ENCODE measurements around the gene SLC39A8.
A peak's percentile ranks its signal among the peaks of the same experiment; 100 is the strongest.

SLC39A8 gene

GRCh38 chr4:102268355-102268754, 76.9 kb downstream of the SLC39A8 start:
- no peak overlapping the region for H2AFZ ChIP-seq (ENCODE audit: insufficient read depth, low read length, poor library complexity)
- no peak overlapping the region for H3K4me3 ChIP-seq (ENCODE audit: low read depth, low read length)
- no peaks in the 10 kb centered on the region for H3K9me3 ChIP-seq (ENCODE audit: insufficient read depth, low read depth, low read length)
- H3K27ac ChIP-seq (ENCODE audit: low read depth, low read length), result no peak overlapping the region
- H3K4me1 ChIP-seq (ENCODE audit: control insufficient read depth in 1 of 2, insufficient read depth in 2 of 2, low read length in 2 of 2), result no peaks in the 10 kb centered on the region
- no peaks in the 10 kb centered on the region for H3K79me1 ChIP-seq (ENCODE audit: low read length)
- no peak overlapping the region for H4K91ac ChIP-seq (ENCODE audit: low read depth, low read length)
- H2BK120ac ChIP-seq (ENCODE audit: insufficient read depth, low read length, poor library complexity), result no peak overlapping the region
- no peak overlapping the region for H3K23ac ChIP-seq (ENCODE audit: low read length)
- no peak overlapping the region for H2BK5ac ChIP-seq (ENCODE audit: low read depth, low read length, poor library complexity)
- DNase-seq, result no peak
- no peak overlapping the region for H3K4ac ChIP-seq (ENCODE audit: low read depth, low read length)
- no peak overlapping the region for H3K14ac ChIP-seq (ENCODE audit: low read length)
- H3K4me2 ChIP-seq (ENCODE audit: low read length), result no peak overlapping the region
- no peak overlapping the region for H4K8ac ChIP-seq (ENCODE audit: low read depth, low read length)
- no peak overlapping the region for H2BK12ac ChIP-seq (ENCODE audit: low read length)
- peaks cover 2 to 3% of the 10 kb centered on the region in 2 experiments for H3K36me3 ChIP-seq (ENCODE audit: control insufficient read depth in 1 of 2, insufficient read depth in 2 of 2, low read length in 2 of 2)
- H4K12ac ChIP-seq (ENCODE audit: low read depth, low read length), result no peak overlapping the region
- no peak overlapping the region for H2AK5ac ChIP-seq (ENCODE audit: low read length)
- H3K27me3 ChIP-seq (ENCODE audit: insufficient read depth, low read length), result no peaks in the 10 kb centered on the region
- H3K9ac ChIP-seq (ENCODE audit: low read length), result no peak overlapping the region
- no peak overlapping the region for H3K18ac ChIP-seq (ENCODE audit: low read length)
- no peaks in the 10 kb centered on the region for H3K79me2 ChIP-seq (ENCODE audit: control insufficient read depth, insufficient read depth, low read length, poor library complexity)

GRCh38 chr4:102263024-102263787, 82.1 kb downstream of the SLC39A8 start:
- Histone ChIP-seq H4K8ac (ENCODE audit: low read depth, low read length) (no peak overlapping the region), H2BK12ac (ENCODE audit: low read length) (no peak overlapping the region), H3K36me3 (ENCODE audit: control insufficient read depth in 1 of 2, insufficient read depth in 2 of 2, low read length in 2 of 2) (peaks cover 0 to 1% of the 10 kb centered on the region in 2 experiments), H3K9me3 (ENCODE audit: insufficient read depth, low read depth, low read length) (no peaks in the 10 kb centered on the region), H4K12ac (ENCODE audit: low read depth, low read length) (no peak overlapping the region), H3K9ac (ENCODE audit: low read length) (no peak overlapping the region), H2BK120ac (ENCODE audit: insufficient read depth, low read length, poor library complexity) (no peak overlapping the region), H3K27me3 (ENCODE audit: insufficient read depth, low read length) (no peaks in the 10 kb centered on the region), H2AK5ac (ENCODE audit: low read length) (no peak overlapping the region), H3K4me1 (ENCODE audit: control insufficient read depth in 1 of 2, insufficient read depth in 2 of 2, low read length in 2 of 2) (no peaks in the 10 kb centered on the region), H3K4ac (ENCODE audit: low read depth, low read length) (no peak overlapping the region), H3K4me3 (ENCODE audit: low read depth, low read length) (no peak overlapping the region), H3K14ac (ENCODE audit: low read length) (no peak overlapping the region), H3K23ac (ENCODE audit: low read length) (no peak overlapping the region), H3K79me2 (ENCODE audit: control insufficient read depth, insufficient read depth, low read length, poor library complexity) (no peaks in the 10 kb centered on the region), H3K79me1 (ENCODE audit: low read length) (no peaks in the 10 kb centered on the region), H3K4me2 (ENCODE audit: low read length) (no peak overlapping the region), H2AFZ (ENCODE audit: insufficient read depth, low read length, poor library complexity) (no peak overlapping the region), H3K27ac (ENCODE audit: low read depth, low read length) (no peak overlapping the region), H2BK5ac (ENCODE audit: low read depth, low read length, poor library complexity) (no peak overlapping the region), H4K91ac (ENCODE audit: low read depth, low read length) (no peak overlapping the region), H3K18ac (ENCODE audit: low read length) (no peak overlapping the region)
- no CpG with 5 or more reads among the region's 3 CpGs for WGBS (ENCODE audit: extremely low coverage, insufficient coverage, insufficient read length)
- DNase-seq, result peak; percentile 43 to 86

- no peak for DNase-seq
- no peaks in the 10 kb centered on the region for H3K27me3 ChIP-seq (ENCODE audit: insufficient read depth, low read length)
- H2AK5ac ChIP-seq (ENCODE audit: low read length), result no peak overlapping the region
- H3K9me3 ChIP-seq (ENCODE audit: insufficient read depth, low read depth, low read length), result no peaks in the 10 kb centered on the region
- no peak overlapping the region for H4K8ac ChIP-seq (ENCODE audit: low read depth, low read length)
- no peak overlapping the region for H2BK12ac ChIP-seq (ENCODE audit: low read length)
- no peak overlapping the region for H2BK120ac ChIP-seq (ENCODE audit: insufficient read depth, low read length, poor library complexity)
- no peak overlapping the region for H3K4me2 ChIP-seq (ENCODE audit: low read length)
- H3K36me3 ChIP-seq (ENCODE audit: control insufficient read depth in 1 of 2, insufficient read depth in 2 of 2, low read length in 2 of 2), result no peaks in the 10 kb centered on the region
- H3K79me2 ChIP-seq (ENCODE audit: control insufficient read depth, insufficient read depth, low read length, poor library complexity), result no peaks in the 10 kb centered on the region
- H3K27ac ChIP-seq (ENCODE audit: low read depth, low read length), result no peak overlapping the region
- H4K91ac ChIP-seq (ENCODE audit: low read depth, low read length), result no peak overlapping the region
- H2BK5ac ChIP-seq (ENCODE audit: low read depth, low read length, poor library complexity), result no peak overlapping the region
- no peak overlapping the region for H3K9ac ChIP-seq (ENCODE audit: low read length)
- no peak overlapping the region for H3K14ac ChIP-seq (ENCODE audit: low read length)
- no peak overlapping the region for H3K18ac ChIP-seq (ENCODE audit: low read length)
- no peak overlapping the region for H4K12ac ChIP-seq (ENCODE audit: low read depth, low read length)
- no peak overlapping the region for H2AFZ ChIP-seq (ENCODE audit: insufficient read depth, low read length, poor library complexity)
- WGBS (ENCODE audit: extremely low coverage, insufficient coverage, insufficient read length), result no CpG with 5 or more reads among the region's 1 CpG
- no peak overlapping the region for H3K4me3 ChIP-seq (ENCODE audit: low read depth, low read length)
- H3K79me1 ChIP-seq (ENCODE audit: low read length), result no peaks in the 10 kb centered on the region
- no peak overlapping the region for H3K4ac ChIP-seq (ENCODE audit: low read depth, low read length)
- H3K4me1 ChIP-seq (ENCODE audit: control insufficient read depth in 1 of 2, insufficient read depth in 2 of 2, low read length in 2 of 2), result no peaks in the 10 kb centered on the region
- H3K23ac ChIP-seq (ENCODE audit: low read length), result no peak overlapping the region
Measured at GRCh38 chr4:102259702-102260101, 85.6 kb downstream of the SLC39A8 start.

GRCh38 chr4:102259081-102259480, 86.2 kb downstream of the SLC39A8 start:
- Histone ChIP-seq H3K4me1 (ENCODE audit: control insufficient read depth in 1 of 2, insufficient read depth in 2 of 2, low read length in 2 of 2) (no peaks in the 10 kb centered on the region), H4K12ac (ENCODE audit: low read depth, low read length) (no peak overlapping the region), H3K79me2 (ENCODE audit: control insufficient read depth, insufficient read depth, low read length, poor library complexity) (no peaks in the 10 kb centered on the region), H3K27ac (ENCODE audit: low read depth, low read length) (no peak overlapping the region), H3K4me2 (ENCODE audit: low read length) (no peak overlapping the region), H2BK12ac (ENCODE audit: low read length) (no peak overlapping the region), H3K9me3 (ENCODE audit: insufficient read depth, low read depth, low read length) (no peaks in the 10 kb centered on the region), H2AK5ac (ENCODE audit: low read length) (no peak overlapping the region), H2BK120ac (ENCODE audit: insufficient read depth, low read length, poor library complexity) (no peak overlapping the region), H3K36me3 (ENCODE audit: control insufficient read depth in 1 of 2, insufficient read depth in 2 of 2, low read length in 2 of 2) (no peaks in the 10 kb centered on the region), H2BK5ac (ENCODE audit: low read depth, low read length, poor library complexity) (no peak overlapping the region), H3K23ac (ENCODE audit: low read length) (no peak overlapping the region), H4K91ac (ENCODE audit: low read depth, low read length) (no peak overlapping the region), H3K79me1 (ENCODE audit: low read length) (no peaks in the 10 kb centered on the region), H3K4me3 (ENCODE audit: low read depth, low read length) (no peak overlapping the region), H4K8ac (ENCODE audit: low read depth, low read length) (no peak overlapping the region), H3K14ac (ENCODE audit: low read length) (no peak overlapping the region), H3K27me3 (ENCODE audit: insufficient read depth, low read length) (no peaks in the 10 kb centered on the region), H3K18ac (ENCODE audit: low read length) (no peak overlapping the region), H3K9ac (ENCODE audit: low read length) (no peak overlapping the region), H2AFZ (ENCODE audit: insufficient read depth, low read length, poor library complexity) (no peak overlapping the region), H3K4ac (ENCODE audit: low read depth, low read length) (no peak overlapping the region)
- no peak for DNase-seq
- no CpG with 5 or more reads among the region's 3 CpGs for WGBS (ENCODE audit: extremely low coverage, insufficient coverage, insufficient read length)
